NT2/D1 (cell line): Measurements from ENCODE around the gene RTN4R.
A peak's percentile ranks its signal among the peaks of the same experiment; 100 is the strongest.

Experiments used
- DNase-seq: peaks from one replicate; pipeline ENCODE4 v3.0.0-alpha.2; 2011; ENCODE audit warnings: low read depth, low spot score
- H3K27me3 ChIP-seq: 2 replicates; pipeline ENCODE4 v1.6.0; 2011; ENCODE audit warnings: mild to moderate bottlenecking; ENCODE audit not compliant: insufficient read length, insufficient read depth
- H3K36me3 ChIP-seq: 2 replicates; pipeline ENCODE4 v1.6.1; 2011; ENCODE audit warnings: mild to moderate bottlenecking, low read length, mixed read lengths; ENCODE audit not compliant: insufficient read depth, insufficient read length
- H3K4me1 ChIP-seq: 2 replicates; pipeline ENCODE4 v1.5.1; 2011; ENCODE audit not compliant: insufficient read depth, insufficient read length
- H3K4me3 ChIP-seq: 2 replicates; pipeline ENCODE4 v1.5.1; 2011; ENCODE audit warnings: low read depth; ENCODE audit not compliant: insufficient read length
- H3K9ac ChIP-seq: 2 replicates; pipeline ENCODE4 v1.6.0; 2011; ENCODE audit warnings: low read depth; ENCODE audit not compliant: insufficient read length
- H3K9me3 ChIP-seq: 2 replicates; pipeline ENCODE4 v1.5.1; 2011; ENCODE audit warnings: mild to moderate bottlenecking, low read length; ENCODE audit not compliant: insufficient read depth
- SUZ12 ChIP-seq: IDR thresholded peaks from 2 replicates; pipeline ENCODE4 v1.6.1; 2011; ENCODE audit not compliant: insufficient read length, insufficient read depth; ENCODE audit errors: extremely low read depth
- YY1 ChIP-seq: IDR thresholded peaks from 2 replicates; pipeline ENCODE4 v1.6.1; 2011; ENCODE audit not compliant: insufficient read length, insufficient read depth
- ZNF274 ChIP-seq: IDR thresholded peaks from 2 replicates; pipeline ENCODE4 v1.6.1; 2011; ENCODE audit warnings: mild to moderate bottlenecking, low read depth, low read length

Gene RTN4R

DNA sequence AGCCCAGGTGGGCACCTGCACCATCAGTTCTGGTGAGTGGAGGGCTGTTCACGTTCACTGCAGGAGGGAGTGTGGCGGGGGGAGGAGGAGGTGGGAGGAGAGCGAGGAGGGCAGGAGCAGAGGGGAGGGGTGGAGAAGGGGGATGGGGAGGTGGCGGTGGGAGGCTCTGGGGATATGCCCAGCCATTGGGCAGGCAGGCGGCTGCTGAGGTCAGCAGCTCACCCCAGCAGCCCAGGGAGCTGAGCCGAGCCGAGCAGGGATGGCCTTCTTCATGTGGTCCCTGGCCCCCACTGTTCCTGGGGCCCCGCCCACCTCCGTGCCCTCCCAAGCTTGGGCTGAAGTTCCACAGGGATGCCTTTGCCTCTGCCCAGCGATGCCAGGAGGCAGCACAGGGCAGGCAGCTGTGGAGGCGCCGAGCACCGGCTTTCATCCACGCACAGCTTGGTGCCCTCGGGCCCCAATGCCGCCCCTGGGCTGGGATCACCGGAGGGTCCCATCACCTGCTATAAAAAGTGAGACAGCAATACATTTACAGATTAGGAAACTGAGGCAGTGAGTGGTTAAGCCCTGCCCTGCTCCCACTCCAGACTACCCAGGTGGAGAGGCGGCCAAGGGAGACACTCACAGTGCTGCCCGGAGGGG is 21.6 kb downstream of the RTN4R start:
- TF ChIP-seq ZNF274 = no peak
- no peak for TF ChIP-seq YY1
- TF ChIP-seq SUZ12 = no peak
- no peak for DNase-seq
- Histone ChIP-seq H3K9me3 (no peaks in the 10 kb centered on the region), H3K27me3 (no peaks in the 10 kb centered on the region), H3K36me3 (peaks cover 4% of the 10 kb centered on the region), H3K9ac (peak overlapping the region; percentile 4), H3K4me3 (no peak overlapping the region), H3K4me1 (peaks cover 38% of the 10 kb centered on the region)

- peaks cover 41% of the 10 kb centered on the region for H3K4me1 ChIP-seq
- H3K9ac ChIP-seq = no peak overlapping the region
- peaks cover 4% of the 10 kb centered on the region for H3K36me3 ChIP-seq
- no peaks in the 10 kb centered on the region for H3K27me3 ChIP-seq
- DNase-seq = no peak
- H3K4me3 ChIP-seq = no peak overlapping the region
- H3K9me3 ChIP-seq = no peaks in the 10 kb centered on the region
- TF ChIP-seq ZNF274 = no peak
- TF ChIP-seq YY1 = no peak
- TF ChIP-seq SUZ12 = no peak
These were observed 22.3 kb downstream of the RTN4R start for GRCh38 chr22:20245577-20246367.

GRCh38 chr22:20244691-20245576 is 23.2 kb downstream of the RTN4R start:
- no peaks in the 10 kb centered on the region for H3K27me3 ChIP-seq
- no peak for DNase-seq
- peaks cover 47% of the 10 kb centered on the region for H3K4me1 ChIP-seq
- H3K36me3 ChIP-seq = peaks cover 7% of the 10 kb centered on the region
- H3K4me3 ChIP-seq = no peak overlapping the region
- no peaks in the 10 kb centered on the region for H3K9me3 ChIP-seq
- TF ChIP-seq ZNF274 (no peak), YY1 (no peak), SUZ12 (no peak)
- H3K9ac ChIP-seq = peak overlapping the region; percentile 10

DNA sequence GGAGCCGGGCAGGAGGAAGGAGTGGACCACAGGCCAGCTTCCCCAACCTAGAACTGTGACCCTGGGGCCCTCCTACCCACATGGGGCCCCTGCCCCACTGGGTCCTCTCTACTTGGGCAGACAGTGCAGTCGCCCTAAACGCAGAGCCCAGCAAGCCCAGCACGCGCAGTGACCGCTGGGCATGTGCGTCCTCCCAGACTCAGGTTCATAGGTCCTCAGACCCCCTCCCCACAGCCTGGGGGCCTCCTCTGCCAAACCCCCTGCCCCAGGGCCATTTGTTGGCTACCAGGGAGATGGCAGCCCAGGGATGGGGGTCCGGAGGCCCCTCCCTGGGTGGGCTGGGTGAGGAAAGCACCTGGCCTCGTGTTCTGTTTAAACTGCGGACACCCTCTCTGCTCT is 23.9 kb downstream of the RTN4R start:
- peaks cover 47% of the 10 kb centered on the region for H3K4me1 ChIP-seq
- no peak overlapping the region for H3K9ac ChIP-seq
- no peaks in the 10 kb centered on the region for H3K27me3 ChIP-seq
- peaks cover 7% of the 10 kb centered on the region for H3K36me3 ChIP-seq
- no peak overlapping the region for H3K4me3 ChIP-seq
- DNase-seq = no peak
- no peaks in the 10 kb centered on the region for H3K9me3 ChIP-seq
- no peak for TF ChIP-seq SUZ12
- TF ChIP-seq ZNF274 = no peak
- no peak for TF ChIP-seq YY1

DNA sequence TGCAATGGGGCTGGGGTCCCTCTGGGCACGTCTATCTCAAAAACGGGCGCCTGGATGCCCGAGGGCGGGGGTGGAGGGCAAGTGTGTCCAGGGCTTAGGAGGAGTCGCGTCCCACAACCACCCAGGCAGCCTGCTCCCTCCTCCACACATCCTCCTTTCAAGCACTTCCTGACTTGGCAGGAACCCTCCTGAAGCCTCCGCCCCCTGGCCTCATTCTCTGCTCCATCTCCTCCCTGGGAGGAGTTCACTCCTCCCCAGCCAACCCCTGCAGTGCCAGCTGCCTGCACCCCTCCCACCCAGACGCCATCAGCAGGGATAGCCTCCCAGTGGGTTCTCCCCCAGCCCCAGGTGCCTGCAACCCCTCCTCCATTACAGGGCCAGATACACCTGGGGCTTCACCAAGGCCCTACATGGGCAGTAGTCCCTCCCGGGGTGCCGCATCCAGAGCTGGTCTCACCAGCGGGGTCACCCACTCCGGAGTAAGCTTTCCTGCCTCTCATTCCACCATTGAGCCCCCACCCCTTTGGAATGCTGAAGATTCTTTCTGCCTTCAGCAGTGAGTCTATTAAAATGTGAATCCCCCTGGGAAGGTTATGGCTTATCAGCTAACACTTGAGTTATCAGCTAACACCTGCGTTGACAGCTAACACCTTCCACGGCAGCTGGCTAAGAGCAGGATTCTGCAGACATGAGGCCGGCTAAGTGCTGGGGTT is 24.4 kb downstream of the RTN4R start:
- TF ChIP-seq YY1 (no peak), SUZ12 (no peak), ZNF274 (no peak)
- H3K36me3 ChIP-seq = peaks cover 7% of the 10 kb centered on the region
- H3K9me3 ChIP-seq = no peaks in the 10 kb centered on the region
- H3K4me1 ChIP-seq = peaks cover 49% of the 10 kb centered on the region
- H3K9ac ChIP-seq = no peak overlapping the region
- DNase-seq = no peak
- no peaks in the 10 kb centered on the region for H3K27me3 ChIP-seq
- no peak overlapping the region for H3K4me3 ChIP-seq

DNA sequence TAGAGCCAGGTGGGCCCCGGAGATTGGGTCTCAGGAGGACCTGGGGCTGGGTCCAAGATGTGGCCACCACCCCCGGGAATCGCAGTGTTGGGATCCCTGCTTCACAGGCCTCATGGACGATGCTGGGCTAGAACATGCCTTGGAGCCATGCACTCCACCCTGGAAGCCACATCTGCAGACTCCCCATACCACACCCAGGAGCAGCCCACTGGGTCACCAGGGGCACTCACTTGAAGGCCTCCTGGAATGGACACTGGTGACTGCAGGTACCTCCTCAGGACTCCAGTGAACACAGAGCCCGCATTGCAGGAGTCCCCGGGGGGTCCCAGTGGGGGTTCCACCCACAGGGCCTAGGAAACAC is 25.0 kb downstream of the RTN4R start:
- Histone ChIP-seq H3K4me3 (no peak overlapping the region), H3K4me1 (peaks cover 49% of the 10 kb centered on the region), H3K27me3 (no peaks in the 10 kb centered on the region), H3K36me3 (peaks cover 7% of the 10 kb centered on the region), H3K9me3 (no peaks in the 10 kb centered on the region), H3K9ac (no peak overlapping the region)
- no peak for TF ChIP-seq SUZ12
- no peak for TF ChIP-seq YY1
- no peak for TF ChIP-seq ZNF274
- DNase-seq = no peak
